ENCODE measurements around the gene ZFYVE21. TPM values are rescaled to one million over a fixed set of nuclear protein-coding genes. Genes with fewer than 3 reads are reported as not detected.

ZFYVE21 gene
- total RNA-seq, 1 donor: 36.9 TPM

GRCh38 chr14:103734081-103734888, 18.7 kb downstream of the ZFYVE21 start:
- Histone ChIP-seq H2AFZ (ENCODE audit: low read length) (no peak overlapping the region), H3K27me3 (ENCODE audit: insufficient read depth, low read length) (no peaks in the 10 kb centered on the region), H3K79me2 (ENCODE audit: insufficient read depth, low read length) (no peaks in the 10 kb centered on the region), H3K4me2 (ENCODE audit: insufficient read depth, low read length) (no peak overlapping the region), H3K4me3 (ENCODE audit: insufficient read depth, low read length) (no peak overlapping the region), H3K27ac (ENCODE audit: low read depth, low read length) (no peak overlapping the region), H3K36me3 (ENCODE audit: insufficient read depth, low read length) (peaks cover 26% of the 10 kb centered on the region), H3K9me3 (ENCODE audit: low read depth, low read length) (no peaks in the 10 kb centered on the region), H3K4me1 (ENCODE audit: insufficient read depth, low read length) (no peaks in the 10 kb centered on the region), H4K20me1 (ENCODE audit: insufficient read depth, low read length) (peaks cover 3% of the 10 kb centered on the region)
- DNase-seq (ENCODE audit: insufficient read length, low spot score, missing footprints): peak; percentile 79
- no peak for TF ChIP-seq CTCF (IDR thresholded peaks at IDR 0.05; ENCODE audit: extremely low read depth, low read depth, low read length)

- no peak overlapping the region for H3K4me2 ChIP-seq (ENCODE audit: insufficient read depth, low read length)
- no peaks in the 10 kb centered on the region for H3K27me3 ChIP-seq (ENCODE audit: insufficient read depth, low read length)
- no peak overlapping the region for H2AFZ ChIP-seq (ENCODE audit: low read length)
- no peak for TF ChIP-seq CTCF (IDR thresholded peaks at IDR 0.05; ENCODE audit: extremely low read depth, low read depth, low read length)
- no peaks in the 10 kb centered on the region for H3K4me1 ChIP-seq (ENCODE audit: insufficient read depth, low read length)
- H3K79me2 ChIP-seq (ENCODE audit: insufficient read depth, low read length): no peaks in the 10 kb centered on the region
- H4K20me1 ChIP-seq (ENCODE audit: insufficient read depth, low read length): peaks cover 3% of the 10 kb centered on the region
- DNase-seq (ENCODE audit: insufficient read length, low spot score, missing footprints): no peak
- H3K27ac ChIP-seq (ENCODE audit: low read depth, low read length): no peak overlapping the region
- H3K9me3 ChIP-seq (ENCODE audit: low read depth, low read length): no peaks in the 10 kb centered on the region
- H3K36me3 ChIP-seq (ENCODE audit: insufficient read depth, low read length): peaks cover 18% of the 10 kb centered on the region
- H3K4me3 ChIP-seq (ENCODE audit: insufficient read depth, low read length): no peak overlapping the region
Observed at GRCh38 chr14:103735022-103735421, 19.4 kb downstream of the ZFYVE21 start.

GRCh38 chr14:103735439-103735814, 19.8 kb downstream of the ZFYVE21 start:
- no peak overlapping the region for H3K4me2 ChIP-seq (ENCODE audit: insufficient read depth, low read length)
- DNase-seq (ENCODE audit: insufficient read length, low spot score, missing footprints): no peak
- no peak overlapping the region for H2AFZ ChIP-seq (ENCODE audit: low read length)
- peaks cover 14% of the 10 kb centered on the region for H3K36me3 ChIP-seq (ENCODE audit: insufficient read depth, low read length)
- peaks cover 1% of the 10 kb centered on the region for H4K20me1 ChIP-seq (ENCODE audit: insufficient read depth, low read length)
- H3K27ac ChIP-seq (ENCODE audit: low read depth, low read length): no peak overlapping the region
- H3K27me3 ChIP-seq (ENCODE audit: insufficient read depth, low read length): no peaks in the 10 kb centered on the region
- no peak for TF ChIP-seq CTCF (IDR thresholded peaks at IDR 0.05; ENCODE audit: extremely low read depth, low read depth, low read length)
- no peak overlapping the region for H3K4me3 ChIP-seq (ENCODE audit: insufficient read depth, low read length)
- no peaks in the 10 kb centered on the region for H3K4me1 ChIP-seq (ENCODE audit: insufficient read depth, low read length)
- no peaks in the 10 kb centered on the region for H3K79me2 ChIP-seq (ENCODE audit: insufficient read depth, low read length)
- no peaks in the 10 kb centered on the region for H3K9me3 ChIP-seq (ENCODE audit: low read depth, low read length)

GRCh38 chr14:103735815-103736545, 20.4 kb downstream of the ZFYVE21 start:
- H4K20me1 ChIP-seq (ENCODE audit: insufficient read depth, low read length): no peaks in the 10 kb centered on the region
- H2AFZ ChIP-seq (ENCODE audit: low read length): no peak overlapping the region
- H3K4me3 ChIP-seq (ENCODE audit: insufficient read depth, low read length): no peak overlapping the region
- no peak overlapping the region for H3K27ac ChIP-seq (ENCODE audit: low read depth, low read length)
- H3K4me2 ChIP-seq (ENCODE audit: insufficient read depth, low read length): no peak overlapping the region
- H3K27me3 ChIP-seq (ENCODE audit: insufficient read depth, low read length): no peaks in the 10 kb centered on the region
- no peaks in the 10 kb centered on the region for H3K4me1 ChIP-seq (ENCODE audit: insufficient read depth, low read length)
- H3K36me3 ChIP-seq (ENCODE audit: insufficient read depth, low read length): peaks cover 13% of the 10 kb centered on the region
- no peak for TF ChIP-seq CTCF (IDR thresholded peaks at IDR 0.05; ENCODE audit: extremely low read depth, low read depth, low read length)
- DNase-seq (ENCODE audit: insufficient read length, low spot score, missing footprints): peak; percentile 22
- no peaks in the 10 kb centered on the region for H3K9me3 ChIP-seq (ENCODE audit: low read depth, low read length)
- H3K79me2 ChIP-seq (ENCODE audit: insufficient read depth, low read length): no peaks in the 10 kb centered on the region
